HCT116 (cell line): Measurements from ENCODE around the gene TRHDE. TPM values are rescaled to one million over a fixed set of nuclear protein-coding genes. Genes with fewer than 3 reads are reported as not detected.

Experiments used
- ATAC-seq: fragments of 200-7000 bp; cut with Tn5 transposase; 2 replicates; pipeline ENCODE4 v1.9.1; 2020; ENCODE audit warnings: mild to moderate bottlenecking, moderate library complexity
- BruUV-seq: library from RNA; stranded (reverse); fragments of 400-500 nt; replicated peaks from 2 replicates; lab custom pipeline; 2021; lab: Mats Ljungman, UMichigan
- CTCF ChIA-PET: fragments of 300-600 bp; sonication (Branson Sonifier 250); formaldehyde crosslinking; loops from one replicate; lab custom pipeline; 2021; ENCODE audit warnings: antibody characterized with exemption; lab: Charles Lee
- POLR2A ChIA-PET: fragments of 300-600, 350-600 bp; sonication (Branson Sonifier 250); formaldehyde crosslinking; loops from one replicate; lab custom pipeline; 2021; ENCODE audit warnings: antibody characterized with exemption; lab: Charles Lee
- RAD21 ChIA-PET, 2 experiments: fragments of 300-600 bp; sonication (Branson Sonifier 250); formaldehyde crosslinking; loops; one replicate each; lab custom pipeline; 2023; ENCODE audit warnings: low total read pairs in 2 of 2; ENCODE audit not compliant: uncharacterized antibody in 2 of 2, unreplicated experiment in 2 of 2, low non-redundant PET in 1 of 2; lab: Charles Lee
- DNase-seq: peaks from one replicate; pipeline ENCODE4 v3.0.0-alpha.2; 2010; ENCODE audit warnings: low read depth, low spot score
- H2AFZ ChIP-seq: fragments of 200-600 bp; shearing (Covaris generic), sonication (generic); 2 replicates; pipeline ENCODE4 v1.6.1; 2017; ENCODE audit warnings: low read depth, mixed run types, mixed read lengths, antibody characterized with exemption, low read length; ENCODE audit not compliant: poor library complexity, severe bottlenecking
- H3K27ac ChIP-seq: 2 replicates; pipeline ENCODE4 v1.5.1; 2012; ENCODE audit warnings: low read depth, low read length
- H3K27me3 ChIP-seq: fragments of 200-600 bp; sonication (generic); 2 replicates; pipeline ENCODE4 v1.6.1; 2016; ENCODE audit warnings: mixed run types, low read length, mixed read lengths; ENCODE audit not compliant: insufficient read depth
- H3K36me3 ChIP-seq, 2 experiments: fragments of 200-500 bp in 1 of 2; fragments of 200-600 bp in 1 of 2; sonication (Bioruptor generic) in 1 of 2; sonication (generic) in 1 of 2; 2 replicates each; pipeline versions ENCODE4 v1.5.1 to v1.6.1; 2014 to 2016; ENCODE audit warnings: low read length in 2 of 2, inconsistent platforms in 1 of 2, mixed read lengths in 1 of 2, mixed run types in 1 of 2; ENCODE audit not compliant: insufficient read depth in 2 of 2, control insufficient read depth in 1 of 2
- H3K4me1 ChIP-seq, 2 experiments: fragments of 200-600 bp in 1 of 2; sonication (generic) in 1 of 2; 2 replicates each; pipeline versions ENCODE4 v1.5.1 to v1.6.1; 2012 to 2017; ENCODE audit warnings: low read length in 2 of 2, inconsistent platforms in 1 of 2, mild to moderate bottlenecking in 1 of 2, mixed read lengths in 1 of 2, mixed run types in 1 of 2, moderate library complexity in 1 of 2; ENCODE audit not compliant: insufficient read depth in 2 of 2, control insufficient read depth in 1 of 2
- H3K4me2 ChIP-seq: fragments of 200-600 bp; sonication (generic); 2 replicates; pipeline ENCODE4 v1.6.1; 2017; ENCODE audit warnings: mixed run types, low read length, mixed read lengths
- H3K4me3 ChIP-seq, 2 experiments: fragments of 200-600 bp in 1 of 2; sonication (generic) in 1 of 2; replicated peaks in 1 of 2; 2 replicates each; pipeline ENCODE4 v1.5.1; 2011 to 2016; ENCODE audit warnings: low read length in 2 of 2, control low read depth in 1 of 2, low read depth in 1 of 2, mild to moderate bottlenecking in 1 of 2, mixed read lengths in 1 of 2, mixed run types in 1 of 2
- H3K79me2 ChIP-seq: fragments of 200-600 bp; sonication (generic); 2 replicates; pipeline ENCODE4 v1.6.1; 2017; ENCODE audit warnings: mild to moderate bottlenecking, mixed run types, low read length, moderate library complexity, mixed read lengths; ENCODE audit not compliant: insufficient read depth
- H3K9ac ChIP-seq: fragments of 200-600 bp; sonication (generic); 2 replicates; pipeline ENCODE4 v1.6.1; 2016; ENCODE audit warnings: low read length, mixed read lengths
- H3K9me2 ChIP-seq: fragments of 200-600 bp; sonication (generic), shearing (Covaris generic); 2 replicates; pipeline ENCODE4 v1.6.1; 2017; ENCODE audit warnings: mixed run types, mild to moderate bottlenecking, moderate library complexity; ENCODE audit not compliant: insufficient read depth
- H3K9me3 ChIP-seq, 2 experiments: fragments of 200-500 bp in 1 of 2; fragments of 200-600 bp in 1 of 2; sonication (Bioruptor generic) in 1 of 2; sonication (generic) in 1 of 2; 2 replicates each; pipeline ENCODE4 v1.6.1; 2014 to 2017; ENCODE audit warnings: low read length in 2 of 2, mixed read lengths in 2 of 2, inconsistent platforms in 1 of 2, low read depth in 1 of 2, mild to moderate bottlenecking in 1 of 2, mixed run types in 1 of 2, moderate library complexity in 1 of 2; ENCODE audit not compliant: control insufficient read depth in 1 of 2, insufficient read depth in 1 of 2
- H4K20me1 ChIP-seq: fragments of 200-600 bp; sonication (generic), shearing (Covaris generic); 2 replicates; pipeline ENCODE4 v1.6.1; 2017; ENCODE audit warnings: mixed run types, mild to moderate bottlenecking, moderate library complexity; ENCODE audit not compliant: insufficient read depth
- CEBPB ChIP-seq: IDR thresholded peaks from 2 replicates; pipeline ENCODE4 v1.6.1; 2012; ENCODE audit warnings: low read depth
- EZH2phosphoT487 ChIP-seq: fragments of 200-600 bp; IDR thresholded peaks from 2 replicates; pipeline ENCODE4 v1.6.1; 2018; ENCODE audit warnings: antibody characterized with exemption, borderline replicate concordance
- RAD21 ChIP-seq: IDR thresholded peaks from 2 replicates; pipeline ENCODE4 v1.6.1; 2012; ENCODE audit warnings: low read depth, mild to moderate bottlenecking
- SP1 ChIP-seq: IDR thresholded peaks from 2 replicates; pipeline ENCODE4 v1.6.1; 2012; ENCODE audit warnings: low read depth
- intact Hi-C: fragments of 100-400 bp; cut with micrococcal nuclease; formaldehyde crosslinking; loops from 2 replicates; pipeline ENCODE4 v1.10.0; 2022
- total RNA-seq: library from RNA; stranded (reverse); gene quantifications from one replicate; pipeline ENCODE4 v1.2.1, GENCODE V29; 2021; ENCODE audit not compliant: unreplicated experiment
- TF ChIP-seq, protein P1 (sequence below): IDR thresholded peaks from 2 replicates; pipeline ENCODE4 v1.6.1; 2012
- TF ChIP-seq, protein P2 (sequence below), 3 experiments: fragments of 200-600 bp in 1 of 3; sonication (generic) in 1 of 3; IDR thresholded peaks in 2 of 3; conservative IDR thresholded peaks in 1 of 3; 2 replicates each; pipeline ENCODE4 v1.5.1; 2012 to 2017; ENCODE audit warnings: low read depth in 2 of 3, low read length in 2 of 3, antibody characterized with exemption in 1 of 3, borderline replicate concordance in 1 of 3, control low read depth in 1 of 3, mild to moderate bottlenecking in 1 of 3, mixed read lengths in 1 of 3, mixed run types in 1 of 3, moderate library complexity in 1 of 3; ENCODE audit not compliant: insufficient read depth in 1 of 3

TRHDE gene
- total RNA-seq, 1 experiment from 2014 or later, result 2.9 TPM

DNA sequence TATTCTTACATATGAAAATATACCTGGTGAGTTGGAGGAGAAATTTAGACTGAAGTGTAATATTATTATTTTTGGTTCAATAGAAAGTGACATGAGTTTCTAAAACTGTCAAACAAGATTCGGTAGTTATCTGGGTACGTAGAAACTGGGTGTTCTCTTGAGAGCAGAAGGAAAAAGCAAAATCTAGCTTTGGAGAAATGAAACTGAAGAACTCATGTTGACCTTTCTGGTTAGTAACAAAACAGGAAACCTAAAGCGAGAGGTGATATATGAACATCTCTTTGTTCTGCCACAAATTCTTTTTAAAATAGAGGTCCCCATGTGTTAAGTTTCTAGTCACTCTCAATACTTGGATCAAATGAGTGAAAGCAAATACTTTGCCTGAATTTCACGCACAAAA is 401.7 kb downstream of the TRHDE start:
- no peak for TF ChIP-seq RAD21
- no peak for TF ChIP-seq EZH2phosphoT487
- TF ChIP-seq CEBPB, result no peak
- TF ChIP-seq, protein P1, sequence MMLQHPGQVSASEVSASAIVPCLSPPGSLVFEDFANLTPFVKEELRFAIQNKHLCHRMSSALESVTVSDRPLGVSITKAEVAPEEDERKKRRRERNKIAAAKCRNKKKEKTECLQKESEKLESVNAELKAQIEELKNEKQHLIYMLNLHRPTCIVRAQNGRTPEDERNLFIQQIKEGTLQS, result no peak
- TF ChIP-seq, protein P2, sequence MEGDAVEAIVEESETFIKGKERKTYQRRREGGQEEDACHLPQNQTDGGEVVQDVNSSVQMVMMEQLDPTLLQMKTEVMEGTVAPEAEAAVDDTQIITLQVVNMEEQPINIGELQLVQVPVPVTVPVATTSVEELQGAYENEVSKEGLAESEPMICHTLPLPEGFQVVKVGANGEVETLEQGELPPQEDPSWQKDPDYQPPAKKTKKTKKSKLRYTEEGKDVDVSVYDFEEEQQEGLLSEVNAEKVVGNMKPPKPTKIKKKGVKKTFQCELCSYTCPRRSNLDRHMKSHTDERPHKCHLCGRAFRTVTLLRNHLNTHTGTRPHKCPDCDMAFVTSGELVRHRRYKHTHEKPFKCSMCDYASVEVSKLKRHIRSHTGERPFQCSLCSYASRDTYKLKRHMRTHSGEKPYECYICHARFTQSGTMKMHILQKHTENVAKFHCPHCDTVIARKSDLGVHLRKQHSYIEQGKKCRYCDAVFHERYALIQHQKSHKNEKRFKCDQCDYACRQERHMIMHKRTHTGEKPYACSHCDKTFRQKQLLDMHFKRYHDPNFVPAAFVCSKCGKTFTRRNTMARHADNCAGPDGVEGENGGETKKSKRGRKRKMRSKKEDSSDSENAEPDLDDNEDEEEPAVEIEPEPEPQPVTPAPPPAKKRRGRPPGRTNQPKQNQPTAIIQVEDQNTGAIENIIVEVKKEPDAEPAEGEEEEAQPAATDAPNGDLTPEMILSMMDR (IDR thresholded peaks at IDR 0.05 in 2 of 3, conservative IDR thresholded peaks at IDR 0.05 in 1 of 3; ENCODE audit: borderline replicate concordance in 1 of 3, insufficient read depth in 1 of 3, low read depth in 2 of 3, low read length in 2 of 3), result no peak
- TF ChIP-seq, all 23 proteins: peak for 0
- RAD21 ChIA-PET, result no interaction called here
- Histone ChIP-seq H3K27ac (no peak overlapping the region), H3K9ac (no peak overlapping the region), H3K4me2 (no peak overlapping the region), H3K27me3 (no peaks in the 10 kb centered on the region), H3K79me2 (no peaks in the 10 kb centered on the region), H3K4me1 (no peaks in the 10 kb centered on the region), H3K4me3 (no peak overlapping the region), H2AFZ (no peak overlapping the region), H3K36me3 (no peaks in the 10 kb centered on the region), H3K9me2 (no peaks in the 10 kb centered on the region), H4K20me1 (no peaks in the 10 kb centered on the region), H3K9me3 (no peaks in the 10 kb centered on the region)
- intact Hi-C loops, result no loop called here
- POLR2A ChIA-PET, result no interaction called here
- DNase-seq (no peak), ATAC-seq (no peak)
- BruUV-seq, result no TSS peak
- CTCF ChIA-PET, result no interaction called here

DNA sequence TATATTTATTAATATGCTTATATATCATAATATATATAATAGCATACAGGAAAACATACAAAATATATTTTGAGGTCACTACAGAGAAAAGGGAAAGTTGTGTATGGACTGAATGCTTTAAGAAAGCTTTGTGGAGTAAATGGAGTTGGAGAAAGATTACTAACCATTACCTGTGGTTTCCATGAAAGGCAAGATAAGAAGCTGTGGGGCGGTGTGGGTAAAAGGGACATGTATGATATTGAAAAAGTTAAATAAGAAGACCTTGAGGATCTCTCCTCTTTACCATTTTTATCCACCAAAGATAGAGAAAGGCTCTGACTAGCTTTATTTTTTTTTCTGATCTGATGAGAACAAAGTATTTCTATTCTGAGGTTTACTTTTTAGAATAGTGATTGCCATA is 404.4 kb downstream of the TRHDE start:
- no peak overlapping the region for H3K4me3 ChIP-seq
- H3K36me3 ChIP-seq, result no peaks in the 10 kb centered on the region
- H3K4me2 ChIP-seq, result no peak overlapping the region
- no peak overlapping the region for H3K9ac ChIP-seq
- intact Hi-C loops, result no loop called here
- no peak overlapping the region for H2AFZ ChIP-seq
- no peaks in the 10 kb centered on the region for H3K27me3 ChIP-seq
- RAD21 ChIA-PET, result no interaction called here
- ATAC-seq (no peak), DNase-seq (no peak)
- H3K79me2 ChIP-seq, result no peaks in the 10 kb centered on the region
- no peak for TF ChIP-seq SP1
- no TSS peak for BruUV-seq
- H3K9me3 ChIP-seq, result no peaks in the 10 kb centered on the region
- no peak overlapping the region for H3K27ac ChIP-seq
- CTCF ChIA-PET, result no interaction called here
- POLR2A ChIA-PET, result no interaction called here
- no peaks in the 10 kb centered on the region for H3K9me2 ChIP-seq
- no peaks in the 10 kb centered on the region for H3K4me1 ChIP-seq
- H4K20me1 ChIP-seq, result no peaks in the 10 kb centered on the region
